GM18502 (cell line): ENCODE data around the gene ZNF606.
A peak's percentile ranks its signal among the peaks of the same experiment; 100 is the strongest.
"Not testable (repeated sequence)": the region's sequence is repeated elsewhere in the genome, so short reads cannot be mapped to it uniquely, and the experiment has no call there.

Experiments used
- ATAC-seq: cut with Tn5 transposase; IDR thresholded peaks from one replicate; pipeline ENCODE4 v1.9.1; 2021; ENCODE audit warnings: mild to moderate bottlenecking; ENCODE audit not compliant: unreplicated experiment, poor library complexity

The ZNF606 gene

GRCh38 chr19:58014141-58014540, 11.5 kb upstream of the ZNF606 start:
- no peak for ATAC-seq

DNA sequence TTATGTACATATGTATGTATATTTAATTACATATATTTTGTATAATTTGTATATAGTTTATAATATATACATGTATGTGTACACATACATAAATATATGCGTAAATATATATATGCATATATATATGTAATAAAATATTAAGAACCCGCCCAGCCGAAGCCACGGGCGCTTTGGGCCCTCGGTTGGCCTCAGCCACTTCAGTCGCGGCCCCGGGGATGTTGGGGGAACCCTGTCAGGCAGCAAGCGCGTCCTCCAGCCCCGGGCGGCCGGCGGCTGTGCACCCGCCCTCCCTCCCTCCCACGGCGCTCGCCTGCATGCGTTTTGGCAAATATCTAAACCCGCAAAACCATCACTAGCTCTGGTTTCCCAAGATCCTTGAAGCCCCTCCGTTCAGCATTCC, 7.9 kb upstream of the ZNF606 start:
- ATAC-seq: no peak

GRCh38 chr19:58009666-58010301, 7.2 kb upstream of the ZNF606 start:
- peak; percentile 69 for ATAC-seq

- peak; percentile 8 for ATAC-seq
Measured at GRCh38 chr19:58009301-58009665, 6.7 kb upstream of the ZNF606 start.

DNA sequence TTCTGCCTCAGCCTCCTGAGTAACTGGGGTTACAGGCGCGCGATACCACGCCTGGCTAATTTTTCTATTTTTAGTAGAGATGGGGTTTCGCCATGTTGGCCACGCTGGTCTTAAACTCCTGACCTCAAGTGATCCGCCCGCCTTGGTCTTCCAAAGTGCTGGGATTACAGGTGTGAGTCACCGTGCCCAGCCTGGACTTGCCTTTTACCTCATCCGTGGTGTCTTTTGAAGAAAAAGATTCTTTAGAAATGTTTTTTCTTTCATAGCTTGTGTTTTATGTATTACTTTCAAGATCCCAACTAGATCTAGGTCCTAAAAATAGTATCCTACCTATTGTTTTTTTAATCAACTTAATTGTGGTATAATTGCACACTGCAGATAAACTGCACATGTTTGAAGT, 6.3 kb upstream of the ZNF606 start:
- not testable (repeated sequence) for ATAC-seq

DNA sequence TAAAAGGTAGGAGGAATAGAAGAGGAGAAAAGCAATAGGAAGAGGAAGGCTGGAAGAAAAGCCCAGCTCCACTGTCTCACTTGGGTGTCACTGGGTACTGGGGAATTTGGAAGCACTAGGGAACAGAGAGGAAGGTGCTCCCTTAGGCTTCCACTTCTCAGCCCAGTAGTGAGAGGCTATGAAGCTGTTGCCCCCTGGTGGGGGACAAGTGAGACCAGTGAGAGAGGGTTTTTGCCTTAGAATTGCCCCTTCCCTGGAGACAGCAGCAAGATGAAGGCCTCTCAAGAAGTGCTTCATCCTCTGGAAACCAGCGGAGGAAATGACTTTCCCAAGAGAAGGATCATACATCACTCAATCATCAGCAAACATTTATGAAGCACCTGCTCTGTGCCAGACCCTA, 4.7 kb upstream of the ZNF606 start:
- no peak for ATAC-seq

DNA sequence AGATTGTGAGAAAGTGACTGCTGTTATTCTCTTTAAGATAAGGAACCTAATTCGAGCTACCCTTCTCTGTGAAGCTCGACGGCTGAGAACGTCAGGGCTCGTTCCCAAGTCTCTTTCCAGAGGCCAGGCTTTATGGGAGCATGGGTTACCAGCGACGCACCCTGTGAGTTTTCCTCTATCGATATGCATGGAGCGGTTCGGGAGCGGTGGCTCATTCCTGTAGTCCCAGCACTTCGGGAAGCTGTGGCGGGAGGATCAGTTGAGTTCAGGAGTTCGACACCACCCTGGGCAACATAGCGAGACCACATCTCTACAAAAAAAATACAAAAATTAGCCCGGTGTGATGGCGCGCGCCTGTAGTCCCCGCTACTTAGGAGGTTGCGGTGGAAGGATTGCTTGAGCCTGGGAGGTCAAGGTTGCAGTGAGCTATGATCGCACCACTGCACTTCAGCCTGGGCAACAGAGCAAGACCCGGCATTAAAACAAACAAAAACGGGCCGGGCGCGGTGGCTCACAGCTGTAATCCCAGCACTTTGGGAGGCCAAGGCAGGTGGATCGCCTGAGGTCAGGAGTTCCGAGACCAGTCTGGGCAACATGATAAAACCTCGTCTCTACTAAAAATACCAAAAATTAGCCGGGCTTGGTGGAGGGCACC, 681 bp upstream of the ZNF606 start:
- ATAC-seq: no peak

- ATAC-seq: no peak
Measured at GRCh38 chr19:58001895-58002369, 688 bp downstream of the ZNF606 start.

DNA sequence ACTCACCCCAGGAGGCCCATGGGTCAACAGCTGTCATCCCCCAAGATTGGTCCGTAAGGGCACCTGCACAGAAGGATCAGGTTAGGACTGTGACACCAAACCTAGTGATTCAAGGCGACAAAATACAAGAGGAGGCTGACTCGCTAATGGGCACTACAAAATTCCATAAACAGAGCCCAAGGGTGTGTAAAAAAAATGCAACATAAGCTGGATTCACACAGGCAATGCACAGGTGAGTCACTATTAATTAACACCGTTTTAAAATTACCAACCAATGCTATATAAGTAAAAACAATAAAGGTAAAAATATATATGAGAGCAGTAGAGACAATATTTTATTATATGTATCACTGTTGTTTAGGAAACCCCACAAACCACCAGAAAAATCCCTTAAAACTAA, 1.9 kb downstream of the ZNF606 start:
- ATAC-seq: no peak

- no peak for ATAC-seq
Measured at GRCh38 chr19:57992841-57993240, 9.8 kb downstream of the ZNF606 start.

GRCh38 chr19:57978586-57979289, 23.9 kb downstream of the ZNF606 start:
- no peak for ATAC-seq

DNA sequence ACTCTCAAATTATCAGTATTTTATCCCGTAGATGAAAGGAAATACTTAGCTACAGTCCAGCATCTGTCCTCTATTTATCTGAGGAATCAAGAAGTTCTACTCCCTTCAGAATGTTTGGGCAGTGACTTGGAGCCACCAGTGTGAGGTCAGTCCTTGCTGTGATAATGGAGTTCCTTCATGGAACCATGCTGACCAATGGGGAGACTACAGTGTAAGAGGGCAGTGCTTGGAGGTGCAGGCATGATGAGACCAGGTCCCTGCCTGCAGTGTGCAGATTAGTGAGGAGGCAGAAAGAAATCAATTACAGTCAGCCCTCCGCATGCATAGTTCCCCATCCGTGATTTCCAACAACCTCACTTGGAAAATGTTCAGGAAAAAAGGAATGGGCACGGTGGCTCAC, 28.2 kb downstream of the ZNF606 start, which contains the start of gene C19orf18:
Gene C19orf18, minus strand, starts transcription at position 101 of the 400 bp plus-strand sequence. CDS start 102 bp downstream, outside the sequence.
- ATAC-seq: no peak

- ATAC-seq: no peak
Measured at GRCh38 chr19:57964761-57965160, 37.9 kb downstream of the ZNF606 start.

GRCh38 chr19:57961785-57962184, 40.8 kb downstream of the ZNF606 start:
- ATAC-seq: no peak

DNA sequence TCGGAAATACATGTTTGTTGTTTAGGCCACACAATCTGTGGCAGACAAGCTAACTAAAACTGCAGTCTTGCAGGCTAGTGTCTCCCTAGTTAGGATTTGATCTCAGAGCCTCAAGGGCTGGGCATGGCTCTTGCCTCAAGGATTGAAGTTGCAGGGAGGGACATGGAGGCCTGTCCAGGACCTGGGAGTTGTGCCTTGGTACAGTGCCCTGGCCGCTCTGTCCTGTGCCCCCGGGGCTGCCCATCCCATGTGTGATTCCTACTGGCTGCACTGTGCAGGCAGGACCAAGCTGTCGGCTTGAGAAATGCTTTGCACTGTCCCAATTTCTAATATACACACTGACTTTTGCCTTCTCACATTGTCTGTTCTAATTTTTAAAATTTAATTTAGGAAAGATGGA, 47.6 kb downstream of the ZNF606 start:
- no peak for ATAC-seq

- ATAC-seq: no peak
Measured at GRCh38 chr19:57949702-57950101, 52.9 kb downstream of the ZNF606 start.

- ATAC-seq: no peak
Measured at GRCh38 chr19:57949296-57949695, 53.3 kb downstream of the ZNF606 start.

DNA sequence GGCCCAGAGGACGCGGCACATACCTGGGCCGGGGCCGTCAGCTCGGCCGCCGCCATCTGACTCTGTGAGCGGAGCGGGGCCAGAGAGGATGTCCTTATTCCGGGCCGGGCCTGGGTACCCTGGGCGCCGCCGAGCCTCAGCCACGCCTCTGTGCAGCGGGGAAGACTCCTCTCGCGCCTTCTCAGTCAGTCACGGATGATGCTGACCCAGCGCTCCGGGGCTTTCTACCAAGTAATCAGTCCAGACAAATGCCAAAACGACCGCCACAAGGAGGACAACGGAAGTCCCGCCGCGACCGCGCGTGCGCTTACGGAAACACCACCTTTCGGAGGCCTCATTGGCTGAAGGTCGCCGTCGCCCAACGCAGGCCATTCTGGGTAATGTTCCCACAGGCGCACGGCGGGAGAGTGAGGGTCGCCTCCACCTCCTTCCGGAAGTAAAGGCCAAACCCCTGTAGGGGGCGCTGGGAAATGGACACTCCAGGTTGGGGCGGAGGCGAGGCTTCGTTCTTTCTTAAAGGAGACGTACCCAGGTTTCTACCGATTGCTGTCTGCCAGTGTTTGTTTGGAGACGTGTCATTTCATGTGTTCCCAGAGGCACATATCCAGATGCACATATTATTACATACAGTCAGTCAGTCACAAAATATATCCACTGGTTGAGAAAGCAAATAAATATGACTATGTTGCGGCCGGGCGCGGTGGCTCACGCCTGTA, 55.0 kb downstream of the ZNF606 start, which contains the start of gene ZNF256:
Gene ZNF256, minus strand, starts transcription at position 288 of the 716 bp plus-strand sequence. Its CDS starts 232 bp downstream, at position 56.
- peak; percentile 90 for ATAC-seq

- peak; percentile 33 for ATAC-seq
Measured at GRCh38 chr19:57947088-57947418, 55.6 kb downstream of the ZNF606 start.

GRCh38 chr19:57946316-57946715, 56.3 kb downstream of the ZNF606 start:
- no peak for ATAC-seq

DNA sequence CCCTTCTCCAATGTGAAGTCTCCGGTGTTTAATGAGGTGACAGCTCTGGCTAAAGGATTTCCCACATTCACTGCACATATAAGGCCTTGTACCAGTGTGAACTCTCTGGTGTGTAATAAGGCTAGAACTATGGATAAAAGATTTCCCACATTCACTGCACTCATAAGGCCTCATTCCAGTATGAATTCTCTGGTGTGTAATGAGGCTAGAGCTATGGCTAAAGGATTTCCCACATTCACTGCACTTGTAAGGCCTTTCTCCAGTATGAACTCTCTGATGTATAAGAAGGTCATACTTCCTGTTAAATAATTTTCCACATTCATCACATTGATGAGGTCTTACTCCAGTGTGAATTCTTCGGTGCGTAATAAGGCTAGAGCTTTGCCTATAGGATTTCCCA, 61.0 kb downstream of the ZNF606 start:
- no peak for ATAC-seq
